Retinal pigment epithelial cell (primary cell): ENCODE results near the gene ATP2B2.

Source experiments
- DNase-seq: peaks from one replicate; pipeline ENCODE4 v3.0.0-alpha.2; 2010; ENCODE audit warnings: low read depth
- H3K4me3 ChIP-seq: 2 replicates; pipeline ENCODE4 v1.5.1; 2011; ENCODE audit warnings: mild to moderate bottlenecking, low read length, control low read depth, moderate library complexity
- TF ChIP-seq, protein P1 (sequence below): conservative IDR thresholded peaks from 2 replicates; pipeline ENCODE4 v1.5.1; 2011; ENCODE audit warnings: low read depth, low read length, control low read depth, inconsistent platforms

The ATP2B2 gene

DNA sequence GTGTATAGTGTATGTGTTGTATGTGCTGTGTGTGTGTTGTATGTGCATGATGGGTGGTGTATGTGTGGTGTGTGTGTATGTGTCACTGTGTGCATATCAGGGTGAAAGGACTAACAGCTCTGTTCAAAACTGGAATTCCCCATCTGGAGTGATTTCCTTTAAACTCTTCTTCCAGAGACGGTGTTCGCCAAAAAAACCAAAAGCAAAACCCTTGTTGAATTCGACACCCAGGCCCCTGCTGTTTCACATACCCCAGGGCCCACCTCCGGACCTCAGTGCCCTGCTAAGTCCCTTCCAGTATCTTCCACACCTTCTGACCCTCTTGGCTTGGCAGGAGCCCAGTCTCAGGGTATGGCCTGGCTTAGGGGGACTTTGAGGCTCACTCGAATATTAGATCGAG, 139.6 kb downstream of the ATP2B2 start:
- no peak overlapping the region for H3K4me3 ChIP-seq
- TF ChIP-seq, protein P1, sequence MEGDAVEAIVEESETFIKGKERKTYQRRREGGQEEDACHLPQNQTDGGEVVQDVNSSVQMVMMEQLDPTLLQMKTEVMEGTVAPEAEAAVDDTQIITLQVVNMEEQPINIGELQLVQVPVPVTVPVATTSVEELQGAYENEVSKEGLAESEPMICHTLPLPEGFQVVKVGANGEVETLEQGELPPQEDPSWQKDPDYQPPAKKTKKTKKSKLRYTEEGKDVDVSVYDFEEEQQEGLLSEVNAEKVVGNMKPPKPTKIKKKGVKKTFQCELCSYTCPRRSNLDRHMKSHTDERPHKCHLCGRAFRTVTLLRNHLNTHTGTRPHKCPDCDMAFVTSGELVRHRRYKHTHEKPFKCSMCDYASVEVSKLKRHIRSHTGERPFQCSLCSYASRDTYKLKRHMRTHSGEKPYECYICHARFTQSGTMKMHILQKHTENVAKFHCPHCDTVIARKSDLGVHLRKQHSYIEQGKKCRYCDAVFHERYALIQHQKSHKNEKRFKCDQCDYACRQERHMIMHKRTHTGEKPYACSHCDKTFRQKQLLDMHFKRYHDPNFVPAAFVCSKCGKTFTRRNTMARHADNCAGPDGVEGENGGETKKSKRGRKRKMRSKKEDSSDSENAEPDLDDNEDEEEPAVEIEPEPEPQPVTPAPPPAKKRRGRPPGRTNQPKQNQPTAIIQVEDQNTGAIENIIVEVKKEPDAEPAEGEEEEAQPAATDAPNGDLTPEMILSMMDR, result no peak
- no peak for DNase-seq

DNA sequence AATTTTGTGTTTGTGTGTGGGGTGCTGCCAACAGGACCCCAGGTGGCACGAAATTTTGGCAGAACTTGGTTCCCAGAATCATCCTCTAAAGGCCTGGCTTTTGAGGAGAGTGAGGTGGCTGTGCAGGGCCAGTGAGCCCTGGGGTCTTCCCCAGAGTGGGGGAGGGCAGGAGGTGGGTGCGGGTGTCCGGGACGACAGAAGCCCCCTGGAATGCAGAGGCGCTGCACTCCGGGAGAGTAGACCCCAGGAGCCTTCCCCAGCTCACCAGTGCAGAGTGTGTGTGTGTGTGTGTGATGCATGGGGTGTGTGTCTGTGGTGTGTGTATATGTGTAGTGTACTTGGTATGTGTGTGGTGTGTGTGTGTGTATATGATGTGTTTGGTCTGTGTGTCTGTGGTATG, 140.1 kb downstream of the ATP2B2 start:
- no peak for DNase-seq
- TF ChIP-seq, protein P1, result no peak

DNA sequence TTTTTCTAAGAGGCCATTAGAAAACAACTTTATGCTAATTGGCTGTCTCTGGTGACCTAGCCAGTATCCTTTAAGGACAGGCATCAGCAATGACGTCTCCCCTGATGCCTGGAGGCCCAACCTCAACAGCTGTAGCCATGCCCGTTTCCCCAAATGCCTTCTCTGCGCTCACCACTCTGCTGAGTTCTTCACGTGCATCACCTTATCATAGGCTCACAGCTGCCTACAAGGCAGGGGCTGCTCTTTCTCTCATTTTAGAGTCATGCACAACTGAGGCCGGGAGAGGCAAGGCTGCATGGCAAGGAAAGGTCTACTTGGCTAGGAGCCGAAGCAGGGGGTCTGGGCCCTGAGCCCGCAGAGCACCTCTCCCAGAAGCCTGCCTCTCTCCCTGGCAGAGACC, 140.6 kb downstream of the ATP2B2 start:
- DNase-seq, result no peak
- TF ChIP-seq, protein P1, result no peak
- H3K4me3 ChIP-seq, result no peak overlapping the region

More for the DNA sequence above, 140.1 kb downstream of the ATP2B2 start:
- no peak overlapping the region for H3K4me3 ChIP-seq

DNA sequence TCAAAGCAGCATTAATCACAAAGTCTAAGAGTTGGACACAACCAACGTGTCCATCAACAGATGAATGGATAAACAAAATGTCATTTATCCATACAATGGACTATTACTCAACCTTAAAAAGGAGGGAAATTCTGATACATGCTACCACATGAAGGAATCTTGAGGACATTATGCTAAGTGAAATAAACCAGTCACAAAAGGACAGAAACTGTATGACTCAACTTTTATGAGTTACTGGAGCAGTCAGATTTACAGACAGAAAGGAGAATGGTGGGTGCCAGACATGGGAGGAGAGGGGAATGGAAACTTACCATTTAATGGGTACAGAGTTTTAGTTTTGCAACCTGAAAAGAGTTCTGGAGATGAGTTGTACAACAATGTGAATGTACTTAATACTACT, 141.5 kb downstream of the ATP2B2 start:
- no peak overlapping the region for H3K4me3 ChIP-seq
- TF ChIP-seq, protein P1, result no peak
- DNase-seq, result no peak

DNA sequence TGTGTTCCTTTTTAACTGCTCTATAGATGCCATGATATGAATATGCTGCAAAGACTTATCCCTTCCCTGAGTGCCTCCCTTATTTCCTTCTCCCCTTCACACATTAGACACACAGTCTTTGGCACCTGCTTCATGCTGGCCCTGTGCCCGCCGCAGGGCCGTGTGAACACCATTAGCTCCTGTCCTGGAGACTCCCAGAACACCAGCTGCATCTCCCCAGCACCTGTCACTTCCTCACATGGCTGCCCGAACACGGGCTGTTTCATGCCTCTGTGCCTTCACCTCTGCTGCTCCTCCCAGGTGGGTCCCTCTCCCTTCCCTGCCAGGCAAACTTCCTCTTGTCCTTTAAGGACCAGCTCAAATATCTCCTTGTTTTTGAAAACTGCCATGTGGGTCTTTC, 144.0 kb downstream of the ATP2B2 start:
- no peak for DNase-seq
- H3K4me3 ChIP-seq, result no peak overlapping the region
- TF ChIP-seq, protein P1, result no peak

GRCh38 chr3:10360478-10360877, 144.9 kb downstream of the ATP2B2 start:
- DNase-seq, result no peak
- TF ChIP-seq, protein P1, result no peak
- H3K4me3 ChIP-seq, result no peak overlapping the region

GRCh38 chr3:10359761-10360161, 145.6 kb downstream of the ATP2B2 start:
- TF ChIP-seq, protein P1, result no peak
- no peak for DNase-seq
- no peak overlapping the region for H3K4me3 ChIP-seq
